ENCODE measurements around the gene ASTN1.

Gene ASTN1

GRCh38 chr1:176829261-176829660 lies 335.3 kb downstream of the ASTN1 start:
- no peak for TF ChIP-seq CTCF (conservative IDR thresholded peaks at IDR 0.05; ENCODE audit: low read depth)
- no peak for DNase-seq (ENCODE audit: low spot score)
- POLR2A ChIA-PET (ENCODE audit: low non-redundant PET) = interaction anchor here (0.7 kb wide), 1 partner anchor 1500 kb away, joined by 4 read pairs; no protein-coding TSS in a partner anchor
- no peak overlapping the region for H3K27ac ChIP-seq
- CTCF ChIA-PET = interaction anchor here (0.6 kb wide), 1 partner anchor 1413 kb away, joined by 4 read pairs; no protein-coding TSS in a partner anchor

GRCh38 chr1:176826265-176826664 lies 338.2 kb downstream of the ASTN1 start:
- ChIA-PET CTCF (interaction anchor here (0.6 kb wide), 1 partner anchor 465 kb away, joined by 3 read pairs; no protein-coding TSS in a partner anchor), POLR2A (ENCODE audit: low non-redundant PET) (no interaction called here)
- no peak overlapping the region for H3K27ac ChIP-seq
- DNase-seq (ENCODE audit: low spot score) = no peak
- TF ChIP-seq CTCF (conservative IDR thresholded peaks at IDR 0.05; ENCODE audit: low read depth) = no peak

GRCh38 chr1:176820391-176821031 lies 344.0 kb downstream of the ASTN1 start:
- POLR2A ChIA-PET (ENCODE audit: low non-redundant PET) = no interaction called here
- no peak for DNase-seq (ENCODE audit: low spot score)
- no peak for TF ChIP-seq CTCF (conservative IDR thresholded peaks at IDR 0.05; ENCODE audit: low read depth)
- no peak overlapping the region for H3K27ac ChIP-seq
- CTCF ChIA-PET = no interaction called here

- TF ChIP-seq CTCF (conservative IDR thresholded peaks at IDR 0.05; ENCODE audit: low read depth) = no peak
- POLR2A ChIA-PET (ENCODE audit: low non-redundant PET) = no interaction called here
- CTCF ChIA-PET = no interaction called here
- no peak overlapping the region for H3K27ac ChIP-seq
- DNase-seq (ENCODE audit: low spot score) = no peak
Measured at GRCh38 chr1:176816232-176816631, 348.3 kb downstream of the ASTN1 start.

- no peak for TF ChIP-seq CTCF (conservative IDR thresholded peaks at IDR 0.05; ENCODE audit: low read depth)
- no peak for DNase-seq (ENCODE audit: low spot score)
- H3K27ac ChIP-seq = no peak overlapping the region
- POLR2A ChIA-PET (ENCODE audit: low non-redundant PET) = no interaction called here
- CTCF ChIA-PET = no interaction called here
Measured at GRCh38 chr1:176815621-176816020, 348.9 kb downstream of the ASTN1 start.

- POLR2A ChIA-PET (ENCODE audit: low non-redundant PET) = no interaction called here
- no peak for DNase-seq (ENCODE audit: low spot score)
- TF ChIP-seq CTCF (conservative IDR thresholded peaks at IDR 0.05; ENCODE audit: low read depth) = no peak
- H3K27ac ChIP-seq = no peak overlapping the region
- CTCF ChIA-PET = interaction anchor here (0.7 kb wide), 2 partner anchors 50 to 69 kb away, joined by 3 to 4 read pairs; no protein-coding TSS in a partner anchor
Measured at GRCh38 chr1:176811511-176812288, 352.8 kb downstream of the ASTN1 start.

All from RWPE1 (cell line).